Hematopoietic multipotent progenitor cell treated with erythropoietin and hydrocortisone succinate and interleukin-3 and kit ligand, for 4 days (in vitro differentiated cells): ENCODE measurements around the gene SLC9A9.

Experiments used
- DNase-seq: peaks from one replicate; pipeline ENCODE4 v3.0.0-alpha.2; 2015

SLC9A9 gene

DNA sequence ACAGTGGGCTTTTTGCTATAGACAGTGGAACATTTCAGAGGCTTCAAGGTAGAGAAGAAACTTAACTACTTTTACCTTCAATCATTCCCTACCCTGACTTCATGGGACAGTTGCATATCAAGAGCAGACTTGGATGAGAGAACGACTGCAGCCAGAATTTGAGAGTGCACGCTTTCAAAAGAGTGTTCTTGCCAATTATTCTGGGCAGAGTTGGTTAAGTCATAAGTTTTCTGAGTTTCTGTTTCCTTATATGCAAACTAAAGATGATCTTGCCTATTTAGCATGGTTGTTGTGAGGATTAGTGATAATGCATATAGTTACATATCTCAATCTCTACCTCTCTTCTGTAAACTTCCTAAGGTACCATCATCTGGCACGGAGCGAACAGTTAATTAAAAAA, 7.6 kb downstream of the SLC9A9 start:
- DNase-seq, result no peak

DNA sequence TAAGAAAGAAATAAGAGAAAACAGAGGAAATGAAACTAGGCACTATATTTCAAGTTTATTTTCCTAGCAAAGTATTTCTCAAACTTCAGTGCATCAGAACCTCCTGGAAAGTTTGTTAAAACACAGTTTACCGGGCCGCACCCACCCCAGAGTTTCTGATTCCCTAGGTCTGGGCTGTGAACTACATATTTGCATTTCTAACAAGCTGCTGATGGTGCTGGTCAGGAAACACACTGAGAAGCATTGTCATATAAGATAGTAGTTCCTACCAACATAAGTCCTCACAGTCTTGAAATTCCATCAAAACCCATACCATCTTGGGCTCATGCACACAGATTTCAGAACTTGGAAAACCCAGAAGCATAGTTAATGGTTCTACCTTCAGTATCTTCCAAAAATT, 8.3 kb downstream of the SLC9A9 start:
- no peak for DNase-seq

DNA sequence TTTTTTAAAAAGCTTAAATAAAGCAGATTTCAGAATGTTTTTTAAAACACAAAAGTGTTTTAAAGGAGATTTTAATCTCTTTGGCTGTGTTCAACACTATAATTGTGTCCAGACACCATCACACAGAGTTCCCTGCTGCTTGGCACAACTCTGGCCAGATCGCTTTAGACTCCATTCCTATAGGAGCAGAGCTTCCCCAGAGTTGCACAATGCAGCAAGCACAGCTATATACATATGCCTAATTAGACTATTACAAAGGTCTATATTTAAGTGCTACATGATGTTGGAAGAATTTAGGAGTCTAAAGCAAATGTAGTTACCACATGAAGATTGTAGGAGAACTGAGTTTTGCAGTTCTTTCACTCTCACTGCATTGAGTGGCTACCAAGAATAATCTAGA, 11.2 kb downstream of the SLC9A9 start:
- no peak for DNase-seq

- no peak for DNase-seq
Measured at GRCh38 chr3:143835312-143835711, 13.0 kb downstream of the SLC9A9 start.

DNA sequence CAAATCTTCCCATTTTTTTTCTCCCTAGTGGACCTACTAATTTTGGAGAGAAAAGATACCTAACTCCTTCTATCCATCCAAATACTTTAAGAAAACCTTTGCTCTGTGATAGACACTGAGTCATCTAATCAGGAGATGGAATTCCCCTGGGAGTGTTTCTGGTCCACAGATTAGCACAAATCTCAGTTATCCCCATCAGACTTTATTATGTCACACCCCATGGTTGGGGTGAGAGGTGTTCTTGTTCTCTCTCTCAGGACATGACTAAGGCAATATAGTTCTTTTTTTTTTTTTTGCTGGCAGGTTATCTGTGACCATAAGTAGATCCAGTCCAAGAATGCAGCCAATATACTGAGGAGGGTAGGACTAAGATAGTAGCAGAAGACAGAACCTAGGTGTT, 15.8 kb downstream of the SLC9A9 start:
- no peak for DNase-seq

DNA sequence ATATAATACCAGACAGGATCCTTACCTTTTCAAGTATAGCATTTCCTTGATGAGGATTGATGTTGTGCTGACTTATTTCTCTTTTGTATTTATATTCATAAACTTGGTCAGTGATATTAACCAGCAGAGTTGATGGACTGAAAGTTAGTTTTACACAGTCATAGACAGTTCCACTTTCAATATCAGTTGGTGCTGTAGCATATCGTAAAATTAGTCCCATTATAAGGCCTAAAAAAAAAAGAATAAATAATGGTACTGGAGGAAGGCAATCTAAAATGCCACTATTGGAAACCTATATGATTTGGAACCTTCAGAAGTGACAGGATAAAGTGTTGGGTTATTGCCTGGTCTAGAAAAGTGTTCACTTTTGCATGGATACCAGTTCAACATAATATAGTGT, 16.3 kb downstream of the SLC9A9 start:
- DNase-seq, result no peak

DNA sequence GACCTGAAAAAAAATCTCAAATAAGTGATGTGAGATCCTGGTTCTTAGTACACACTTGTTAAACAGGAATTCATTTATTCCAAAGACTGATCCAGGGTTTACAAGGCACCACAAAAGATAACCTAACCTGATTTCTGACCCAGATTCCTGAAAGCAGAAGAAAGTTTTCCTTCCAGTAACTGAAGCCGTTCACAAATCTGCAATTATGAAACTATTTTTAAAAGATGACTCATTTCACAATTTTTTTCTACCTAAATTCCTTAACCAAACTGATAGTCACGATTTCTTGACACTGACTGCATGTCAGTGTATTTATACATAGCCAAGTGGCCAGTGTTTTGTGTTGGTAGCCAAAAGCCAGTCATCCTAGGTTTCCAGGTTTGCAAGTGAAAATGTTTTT, 17.1 kb downstream of the SLC9A9 start:
- no peak for DNase-seq

DNA sequence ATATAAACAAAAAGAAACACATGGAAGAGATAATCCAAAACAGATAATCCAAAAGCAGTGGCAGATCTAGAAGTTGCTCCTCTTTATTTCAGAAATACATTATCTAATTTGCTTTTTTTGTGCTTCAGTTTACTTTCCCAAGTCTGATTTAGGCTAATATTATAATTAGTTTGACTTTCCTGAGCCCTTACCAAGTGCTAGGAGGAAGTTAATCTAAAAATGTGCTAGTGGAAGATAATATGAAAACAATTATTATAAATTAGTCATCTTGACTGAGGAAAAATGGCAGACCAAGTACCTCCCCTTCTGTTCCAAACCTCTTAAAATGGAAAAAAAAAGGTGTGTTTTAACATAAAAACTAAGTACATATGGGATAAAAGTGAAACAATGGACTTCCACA, 17.5 kb downstream of the SLC9A9 start:
- DNase-seq, result peak; percentile 54

DNA sequence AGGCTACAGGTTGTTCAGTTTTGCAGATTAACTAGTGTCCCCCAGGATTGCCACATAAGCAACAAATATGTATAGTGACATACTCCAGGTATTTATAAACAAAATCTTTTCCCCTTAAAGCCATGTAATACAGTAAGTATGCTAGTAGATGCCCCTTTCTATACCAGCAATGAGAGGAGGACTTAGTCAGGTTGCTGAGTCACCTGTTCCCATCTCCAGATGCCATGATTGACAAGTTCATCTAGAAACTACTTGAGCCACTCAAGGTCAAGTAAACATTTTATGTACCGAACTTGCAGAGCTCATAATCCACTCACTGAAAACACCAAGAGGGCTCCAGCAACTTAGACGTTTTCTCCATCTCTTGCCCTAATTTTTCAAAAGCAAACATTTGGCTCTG, 18.2 kb downstream of the SLC9A9 start:
- no peak for DNase-seq

GRCh38 chr3:143827425-143827824, 20.8 kb downstream of the SLC9A9 start:
- no peak for DNase-seq

DNA sequence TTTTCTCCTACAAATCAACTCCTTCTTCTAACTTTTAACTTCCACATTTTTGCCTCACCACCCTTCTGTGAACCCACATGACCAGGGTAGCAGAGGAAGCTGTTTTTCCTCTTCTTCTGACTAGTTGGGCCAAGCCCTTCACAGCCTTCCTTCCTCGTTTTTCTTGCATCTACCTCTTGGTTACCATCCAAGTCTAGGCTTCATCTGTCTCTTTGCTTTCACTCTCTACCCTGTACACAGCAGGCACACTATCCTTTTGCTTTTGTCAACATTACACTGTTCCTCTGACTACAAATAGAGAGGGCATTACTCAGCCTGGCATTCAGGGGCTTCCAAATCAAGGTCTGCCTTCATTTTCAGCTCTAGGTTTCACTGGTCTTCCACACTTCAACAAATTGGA, 22.0 kb downstream of the SLC9A9 start:
- DNase-seq, result peak; percentile 68

- DNase-seq, result peak; percentile 41
Measured at GRCh38 chr3:143825513-143825912, 22.8 kb downstream of the SLC9A9 start.

DNA sequence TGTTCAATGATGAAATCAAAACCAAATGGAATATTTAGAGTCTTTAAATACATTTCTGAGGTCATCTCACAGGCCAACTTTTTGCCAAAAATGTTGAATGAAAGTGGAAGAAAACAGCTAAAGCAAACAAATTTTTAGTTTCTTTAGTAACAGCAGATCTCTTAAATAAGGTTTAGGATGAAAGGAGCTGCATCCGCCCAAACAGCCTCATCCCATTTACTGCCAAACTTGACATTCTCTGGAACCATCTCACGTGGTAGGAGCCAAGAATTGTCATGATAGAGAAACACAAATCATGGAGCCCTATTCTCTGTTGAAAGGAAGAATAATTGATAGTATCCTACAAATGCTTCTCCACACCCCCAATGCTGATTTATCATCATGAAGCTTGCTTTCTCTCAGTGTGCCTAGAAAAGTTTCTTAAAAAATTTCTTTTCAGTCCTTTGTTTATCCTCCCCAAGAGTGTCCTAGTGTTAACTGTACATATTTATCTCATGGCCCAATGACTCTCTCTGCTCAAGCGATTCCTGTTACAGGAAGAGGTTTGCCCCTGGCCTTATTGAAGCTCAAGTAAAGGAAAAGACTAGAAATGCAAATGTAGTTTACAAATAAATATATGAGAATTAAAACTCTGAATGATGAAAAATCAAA, 23.4 kb downstream of the SLC9A9 start:
- DNase-seq, result no peak

DNA sequence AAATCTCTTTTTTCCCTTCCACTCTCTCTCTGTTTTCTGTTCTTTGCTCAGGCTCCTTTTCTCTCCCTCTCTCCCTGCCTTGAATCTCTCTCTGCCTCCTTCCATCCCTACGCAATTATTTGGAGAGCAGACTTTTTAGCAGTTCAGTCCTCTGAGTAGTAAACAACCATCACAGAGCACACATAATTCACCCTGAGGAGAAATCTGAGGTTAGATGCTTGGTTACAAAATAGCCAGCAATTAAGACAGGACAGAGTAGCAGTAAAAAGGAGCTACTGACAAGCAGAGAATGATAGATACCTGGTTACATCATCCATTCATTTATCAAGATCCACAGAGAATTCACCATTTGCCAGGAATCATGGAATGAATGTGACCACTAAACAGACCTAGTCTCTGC, 25.5 kb downstream of the SLC9A9 start:
- no peak for DNase-seq

DNA sequence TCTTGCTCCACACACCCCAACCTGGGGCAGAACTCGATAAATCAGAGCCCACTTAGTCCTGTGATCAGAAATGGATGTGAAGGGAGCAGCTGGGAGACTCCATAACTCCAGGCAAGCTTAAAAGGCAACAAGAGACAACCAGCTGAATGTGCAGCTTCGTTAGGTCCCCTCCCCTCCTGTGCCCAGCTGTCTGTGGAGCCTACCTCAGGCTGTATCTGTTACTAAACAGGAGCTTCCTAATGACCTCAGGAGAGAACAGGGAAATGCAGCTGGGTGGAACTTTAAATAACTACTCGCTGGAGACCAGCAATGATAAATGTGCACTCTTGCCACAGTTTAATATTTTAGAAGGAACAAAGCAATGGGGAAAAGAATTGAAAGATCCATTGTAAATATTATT, 25.9 kb downstream of the SLC9A9 start:
- DNase-seq, result peak; percentile 18

DNA sequence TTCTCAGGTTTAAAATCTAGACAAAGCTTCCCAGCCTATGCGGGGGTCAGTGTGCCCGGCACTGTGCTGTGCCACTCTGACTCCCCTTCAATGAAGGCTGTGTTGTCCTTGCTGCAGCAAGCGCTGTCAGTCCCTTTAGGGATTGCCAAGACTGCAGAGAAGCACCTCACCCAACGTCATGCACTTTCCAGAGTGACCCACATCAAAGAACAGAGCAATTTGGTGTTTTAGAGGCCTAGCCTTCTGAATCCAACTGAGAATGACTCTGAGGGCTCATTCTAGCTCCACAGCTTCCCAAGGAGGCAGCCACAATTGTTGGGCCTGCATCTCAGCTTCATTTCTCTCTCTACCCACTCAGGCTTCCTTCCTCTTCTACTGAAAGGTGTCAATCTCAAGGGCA, 26.4 kb downstream of the SLC9A9 start:
- DNase-seq, result no peak

GRCh38 chr3:143820466-143821221, 27.6 kb downstream of the SLC9A9 start:
- no peak for DNase-seq

DNA sequence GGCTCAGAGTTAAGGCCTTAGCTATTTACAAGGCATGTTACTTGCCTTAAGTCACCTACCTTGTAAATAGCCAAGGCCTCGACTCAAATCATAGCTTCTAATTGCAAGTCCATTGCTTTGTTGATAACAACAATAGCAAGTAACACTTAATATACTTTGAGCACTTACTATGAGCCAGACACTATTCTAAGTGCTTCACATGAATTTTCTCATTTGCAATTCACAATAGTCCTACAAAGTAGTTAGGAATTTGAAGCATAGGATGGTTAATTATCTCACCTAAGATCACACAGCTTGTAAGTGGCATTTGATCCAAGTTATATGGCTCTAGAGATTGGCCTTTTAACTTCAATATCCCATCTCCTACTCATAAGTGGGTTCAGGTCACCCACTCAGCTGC, 28.4 kb downstream of the SLC9A9 start:
- no peak for DNase-seq

DNA sequence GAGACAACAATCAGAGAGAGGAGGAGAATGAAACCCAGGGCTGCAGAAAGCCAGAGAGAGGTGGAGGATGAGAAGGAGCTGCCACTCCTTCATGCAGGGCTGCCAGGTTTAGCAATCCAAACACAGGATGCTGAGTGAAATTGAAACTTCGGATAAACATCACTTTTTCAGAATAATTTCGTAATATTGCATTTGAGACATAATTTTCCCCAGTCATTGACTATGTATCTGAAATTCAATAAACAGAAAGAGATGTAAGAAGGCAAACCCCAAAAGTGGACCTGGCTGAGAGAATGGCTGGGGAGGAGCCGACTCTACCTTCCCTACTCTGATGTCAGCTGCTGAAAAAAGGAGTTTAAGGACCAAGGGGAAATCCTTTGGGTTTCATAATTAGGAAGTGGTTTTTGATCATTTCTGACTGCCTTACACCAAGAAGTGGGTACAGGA, 33.8 kb downstream of the SLC9A9 start:
- DNase-seq, result peak; percentile 26

- no peak for DNase-seq
Measured at GRCh38 chr3:143812481-143812880, 35.8 kb downstream of the SLC9A9 start.

DNA sequence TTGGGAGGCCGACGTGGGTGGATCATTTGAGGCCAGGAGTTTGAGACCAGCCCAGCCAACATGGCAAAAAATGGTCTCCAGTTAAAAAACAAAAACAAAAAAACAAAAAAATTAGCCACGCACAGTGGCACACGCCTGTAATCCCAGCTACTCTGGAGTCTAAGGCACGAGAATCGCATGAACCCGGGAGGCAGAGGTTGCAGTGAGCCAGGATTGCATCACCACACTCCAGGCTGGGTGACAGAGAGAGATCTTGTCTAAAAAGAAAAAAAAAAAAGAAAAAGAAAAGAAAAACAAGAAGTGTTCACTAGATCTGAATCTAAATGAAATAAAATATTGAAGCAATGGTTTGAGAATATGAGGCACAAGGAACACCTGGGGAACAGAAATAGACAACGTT, 36.7 kb downstream of the SLC9A9 start:
- peak; percentile 16 for DNase-seq

DNA sequence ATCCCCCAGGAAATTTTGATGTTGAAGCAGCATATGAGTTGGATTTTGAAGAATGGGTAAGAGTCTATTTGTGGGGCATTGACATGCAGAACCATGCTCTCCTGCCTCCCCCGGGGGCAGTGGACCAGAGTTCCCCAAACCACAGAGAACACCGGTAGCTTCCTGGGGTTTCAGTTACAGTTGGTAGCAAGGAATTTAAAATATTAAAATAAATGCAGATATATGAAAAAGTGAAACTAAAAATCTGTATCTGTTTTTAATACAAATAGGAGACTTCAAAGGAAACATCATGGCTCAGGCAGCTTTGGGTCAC, 37.4 kb downstream of the SLC9A9 start:
- no peak for DNase-seq

DNA sequence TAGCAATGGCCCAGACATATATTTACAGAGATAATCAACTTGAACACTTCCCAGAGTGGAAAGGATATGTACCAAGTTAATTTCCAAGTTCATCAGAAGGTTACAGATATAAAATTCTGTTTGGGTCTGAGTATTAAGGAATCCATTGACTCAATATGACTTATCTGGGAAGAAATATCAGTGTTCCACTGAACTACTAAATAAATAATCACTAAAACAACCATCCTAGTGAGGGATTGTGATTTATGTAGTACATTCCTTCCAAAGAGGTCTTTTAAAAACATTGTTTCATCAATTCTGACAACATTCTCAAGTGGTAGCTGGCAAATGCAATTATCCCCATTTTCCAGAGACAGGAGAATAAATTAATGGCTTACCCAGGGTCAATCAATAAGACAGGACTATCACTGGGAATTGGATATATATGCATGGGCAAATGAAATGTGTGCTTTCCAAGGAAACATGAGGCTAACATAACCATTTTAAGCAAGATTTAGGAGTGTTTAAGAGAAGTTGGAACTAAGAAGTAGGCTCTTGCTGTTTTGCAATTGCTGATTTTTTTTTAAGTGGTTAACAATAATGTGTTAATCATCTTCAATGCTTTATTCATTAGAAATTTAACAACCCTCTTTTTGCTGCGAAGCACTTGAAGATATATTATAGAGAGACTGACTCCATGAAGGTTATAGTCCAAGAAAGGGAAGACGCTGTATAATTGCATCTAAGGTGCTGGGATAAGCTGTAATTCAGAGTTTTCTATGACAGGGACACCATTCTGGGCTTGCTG, 37.9 kb downstream of the SLC9A9 start:
- no peak for DNase-seq

- no peak for DNase-seq
Measured at GRCh38 chr3:143809121-143809621, 39.1 kb downstream of the SLC9A9 start.
